GM23338 (cell line): ENCODE results near the gene MED9. TPM values are rescaled to one million over a fixed set of nuclear protein-coding genes. Genes with fewer than 3 reads are reported as not detected.

ENCODE experiments used
- ATAC-seq: fragments of 200-7000 bp; cut with Tn5 transposase; 3 replicates; pipeline ENCODE4 v1.9.1; 2020
- DNase-seq: peaks from one replicate; pipeline ENCODE4 v3.0.0-alpha.2; 2015; ENCODE audit warnings: low spot score
- H2AFZ ChIP-seq: fragments of 200-600 bp; sonication (generic); 2 replicates; pipeline ENCODE4 v1.8.0; 2016; ENCODE audit warnings: antibody characterized with exemption, mild to moderate bottlenecking, moderate library complexity
- H3F3A ChIP-seq: fragments of 200-600 bp; sonication (generic); replicated peaks from 2 replicates; pipeline ENCODE4 v1.8.0; 2017; ENCODE audit warnings: antibody characterized with exemption, mixed run types, low read depth
- H3K27ac ChIP-seq: fragments of 200-600 bp; sonication (generic); 2 replicates; pipeline ENCODE4 v1.6.1; 2016; ENCODE audit warnings: low read depth
- H3K27me3 ChIP-seq: fragments of 200-600 bp; sonication (generic); 2 replicates; pipeline ENCODE4 v1.8.0; 2016; ENCODE audit warnings: mild to moderate bottlenecking, mixed run types, moderate library complexity; ENCODE audit not compliant: insufficient read depth
- H3K36me3 ChIP-seq: fragments of 200-600 bp; sonication (generic); 2 replicates; pipeline ENCODE4 v1.8.0; 2016; ENCODE audit warnings: mild to moderate bottlenecking; ENCODE audit not compliant: insufficient read depth
- H3K4me1 ChIP-seq: fragments of 200-600 bp; sonication (generic); 2 replicates; pipeline ENCODE4 v1.8.0; 2016; ENCODE audit warnings: mild to moderate bottlenecking, moderate library complexity; ENCODE audit not compliant: insufficient read depth
- H3K4me2 ChIP-seq: fragments of 200-600 bp; sonication (generic); 2 replicates; pipeline ENCODE4 v1.7.1; 2017; ENCODE audit warnings: mixed run types
- H3K4me3 ChIP-seq: fragments of 200-600 bp; sonication (generic); 2 replicates; pipeline ENCODE4 v1.6.1; 2016; ENCODE audit warnings: mixed run types
- H3K79me2 ChIP-seq: fragments of 200-600 bp; sonication (generic); replicated peaks from 2 replicates; pipeline ENCODE4 v1.8.0; 2017; ENCODE audit warnings: mild to moderate bottlenecking; ENCODE audit not compliant: insufficient read depth
- H3K9me2 ChIP-seq: fragments of 200-600 bp; sonication (generic); 2 replicates; pipeline ENCODE4 v1.8.0; 2017; ENCODE audit not compliant: insufficient read depth
- H4K20me1 ChIP-seq: fragments of 200-600 bp; sonication (generic); replicated peaks from 2 replicates; pipeline ENCODE4 v1.8.0; 2017; ENCODE audit warnings: mild to moderate bottlenecking; ENCODE audit not compliant: insufficient read depth
- H3K27ac Mint-ChIP-seq: 2 replicates; pipeline ENCODE4 v1.8.0; 2020; ENCODE audit warnings: inconsistent platforms, mild to moderate bottlenecking, moderate library complexity, mixed read lengths
- H3K27me3 Mint-ChIP-seq: 3 replicates; pipeline ENCODE4 v1.8.0; 2022; ENCODE audit warnings: low read depth, mild to moderate bottlenecking, moderate library complexity, mixed read lengths, inconsistent platforms; ENCODE audit not compliant: insufficient read depth, poor library complexity
- H3K36me3 Mint-ChIP-seq: 3 replicates; pipeline ENCODE4 v1.8.0; 2021; ENCODE audit warnings: low read depth, mild to moderate bottlenecking, inconsistent platforms, moderate library complexity, mixed read lengths
- H3K4me1 Mint-ChIP-seq: 3 replicates; pipeline ENCODE4 v1.8.0; 2020; ENCODE audit warnings: mild to moderate bottlenecking, inconsistent platforms, mixed read lengths
- H3K4me3 Mint-ChIP-seq: 3 replicates; pipeline ENCODE4 v1.8.0; 2021; ENCODE audit warnings: moderate library complexity, mild to moderate bottlenecking, inconsistent platforms, mixed read lengths
- H3K9me3 Mint-ChIP-seq: 3 replicates; pipeline ENCODE4 v1.8.0; 2020; ENCODE audit warnings: moderate library complexity, mild to moderate bottlenecking, inconsistent platforms, mixed read lengths
- EZH2 ChIP-seq: fragments of 200-600 bp; sonication (generic); IDR thresholded peaks from one replicate; pipeline ENCODE4 v1.8.0; 2017; ENCODE audit warnings: antibody characterized with exemption, mild to moderate bottlenecking, low read depth; ENCODE audit not compliant: unreplicated experiment
- EZH2phosphoT487 ChIP-seq: fragments of 200-600 bp; sonication (generic); IDR thresholded peaks from one replicate; pipeline ENCODE4 v1.8.1; 2018; ENCODE audit warnings: antibody characterized with exemption; ENCODE audit not compliant: unreplicated experiment
- JUNB ChIP-seq: IDR thresholded peaks from one replicate; pipeline ENCODE4 v1.6.1; 2016; ENCODE audit warnings: antibody characterized with exemption; ENCODE audit not compliant: unreplicated experiment
- NANOG ChIP-seq: IDR thresholded peaks from 2 replicates; pipeline ENCODE4 v1.6.1; 2016; ENCODE audit warnings: antibody characterized with exemption, borderline replicate concordance
- POLR2AphosphoS5 ChIP-seq: IDR thresholded peaks from 2 replicates; pipeline ENCODE4 v1.6.1; 2016; ENCODE audit warnings: antibody characterized with exemption, low read depth
- STAT1 ChIP-seq: IDR thresholded peaks from one replicate; pipeline ENCODE4 v1.6.1; 2016; ENCODE audit warnings: antibody characterized with exemption; ENCODE audit not compliant: unreplicated experiment
- ZNF114 ChIP-seq: fragments of 250-450 bp; sonication (Bioruptor Pico); IDR thresholded peaks from 2 replicates; pipeline ENCODE4 v1.5.0; 2020; ENCODE audit warnings: mild to moderate bottlenecking, moderate library complexity
- ZNF331 ChIP-seq: fragments of 250-450 bp; sonication (Bioruptor Pico); IDR thresholded peaks from 2 replicates; pipeline ENCODE4 v1.5.0; 2020; ENCODE audit warnings: low read depth, mild to moderate bottlenecking, moderate library complexity
- polyA plus RNA-seq: library from polyadenylated mRNA; unstranded; fragments of >200 nt; fragmentation: Nextera tagmentation; extraction: Ambion mirVana; gene quantifications from 2 replicates; pipeline ENCODE4 v1.2.1, GENCODE V29; 2016
- total RNA-seq: library from RNA; depleted of rRNA; stranded (reverse); fragments of >200 nt; shearing (Covaris generic); gene quantifications from 2 replicates; pipeline ENCODE4 v1.2.3, GENCODE V29; 2014
- TF ChIP-seq, protein P1 (sequence below): IDR thresholded peaks from one replicate; pipeline ENCODE4 v1.6.1; 2018; ENCODE audit warnings: antibody characterized with exemption; ENCODE audit not compliant: unreplicated experiment
- TF ChIP-seq, protein P2 (sequence below), 2 experiments: fragments of 200-600 bp in 1 of 2; sonication (generic) in 1 of 2; conservative IDR thresholded peaks; 2 replicates each; pipeline versions ENCODE4 v1.5.1 to v1.6.1; 2016 to 2017; ENCODE audit warnings: antibody characterized with exemption in 2 of 2, low read depth in 2 of 2, mild to moderate bottlenecking in 2 of 2, moderate library complexity in 1 of 2
- TF ChIP-seq, protein P3 (sequence below): fragments of 250-450 bp; sonication (Bioruptor Pico); IDR thresholded peaks from 2 replicates; pipeline ENCODE4 v1.5.0; 2020; ENCODE audit warnings: mild to moderate bottlenecking, moderate library complexity
- TF ChIP-seq, protein P4 (sequence below): IDR thresholded peaks from 2 replicates; pipeline ENCODE4 v1.6.1; 2016; ENCODE audit warnings: antibody characterized with exemption

MED9 gene
- total and polyA plus RNA-seq, 2 experiments from 2014 or later, result 17.3 to 19.9 TPM

DNA sequence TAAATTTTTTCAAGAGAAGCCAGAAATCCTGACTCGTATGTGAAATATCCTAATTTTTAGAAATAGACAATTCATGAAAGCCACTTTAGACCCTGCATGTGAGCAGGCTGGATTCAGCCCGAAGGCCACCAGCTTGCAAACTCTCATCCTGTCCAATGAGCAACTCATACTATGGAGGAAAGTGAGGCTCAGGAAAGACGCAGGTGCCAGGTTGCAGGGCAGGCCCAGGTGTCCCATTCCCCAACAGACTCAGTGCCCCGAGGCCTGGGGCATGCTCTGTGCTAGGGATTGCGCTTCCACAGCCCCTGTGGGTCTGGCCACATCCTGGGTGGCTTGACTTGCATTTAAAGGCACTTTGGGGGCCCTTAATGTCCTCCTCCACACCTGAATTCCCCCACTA, 36.1 kb downstream of the MED9 start:
- TF ChIP-seq POLR2AphosphoS5, result no peak
- no peak for TF ChIP-seq EZH2phosphoT487
- TF ChIP-seq STAT1, result no peak
- no peak for TF ChIP-seq JUNB
- no peak for TF ChIP-seq ZNF331 (CRISPR knock-in tag)
- TF ChIP-seq, protein P1, sequence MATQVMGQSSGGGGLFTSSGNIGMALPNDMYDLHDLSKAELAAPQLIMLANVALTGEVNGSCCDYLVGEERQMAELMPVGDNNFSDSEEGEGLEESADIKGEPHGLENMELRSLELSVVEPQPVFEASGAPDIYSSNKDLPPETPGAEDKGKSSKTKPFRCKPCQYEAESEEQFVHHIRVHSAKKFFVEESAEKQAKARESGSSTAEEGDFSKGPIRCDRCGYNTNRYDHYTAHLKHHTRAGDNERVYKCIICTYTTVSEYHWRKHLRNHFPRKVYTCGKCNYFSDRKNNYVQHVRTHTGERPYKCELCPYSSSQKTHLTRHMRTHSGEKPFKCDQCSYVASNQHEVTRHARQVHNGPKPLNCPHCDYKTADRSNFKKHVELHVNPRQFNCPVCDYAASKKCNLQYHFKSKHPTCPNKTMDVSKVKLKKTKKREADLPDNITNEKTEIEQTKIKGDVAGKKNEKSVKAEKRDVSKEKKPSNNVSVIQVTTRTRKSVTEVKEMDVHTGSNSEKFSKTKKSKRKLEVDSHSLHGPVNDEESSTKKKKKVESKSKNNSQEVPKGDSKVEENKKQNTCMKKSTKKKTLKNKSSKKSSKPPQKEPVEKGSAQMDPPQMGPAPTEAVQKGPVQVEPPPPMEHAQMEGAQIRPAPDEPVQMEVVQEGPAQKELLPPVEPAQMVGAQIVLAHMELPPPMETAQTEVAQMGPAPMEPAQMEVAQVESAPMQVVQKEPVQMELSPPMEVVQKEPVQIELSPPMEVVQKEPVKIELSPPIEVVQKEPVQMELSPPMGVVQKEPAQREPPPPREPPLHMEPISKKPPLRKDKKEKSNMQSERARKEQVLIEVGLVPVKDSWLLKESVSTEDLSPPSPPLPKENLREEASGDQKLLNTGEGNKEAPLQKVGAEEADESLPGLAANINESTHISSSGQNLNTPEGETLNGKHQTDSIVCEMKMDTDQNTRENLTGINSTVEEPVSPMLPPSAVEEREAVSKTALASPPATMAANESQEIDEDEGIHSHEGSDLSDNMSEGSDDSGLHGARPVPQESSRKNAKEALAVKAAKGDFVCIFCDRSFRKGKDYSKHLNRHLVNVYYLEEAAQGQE, result no peak
- TF ChIP-seq, protein P2, sequence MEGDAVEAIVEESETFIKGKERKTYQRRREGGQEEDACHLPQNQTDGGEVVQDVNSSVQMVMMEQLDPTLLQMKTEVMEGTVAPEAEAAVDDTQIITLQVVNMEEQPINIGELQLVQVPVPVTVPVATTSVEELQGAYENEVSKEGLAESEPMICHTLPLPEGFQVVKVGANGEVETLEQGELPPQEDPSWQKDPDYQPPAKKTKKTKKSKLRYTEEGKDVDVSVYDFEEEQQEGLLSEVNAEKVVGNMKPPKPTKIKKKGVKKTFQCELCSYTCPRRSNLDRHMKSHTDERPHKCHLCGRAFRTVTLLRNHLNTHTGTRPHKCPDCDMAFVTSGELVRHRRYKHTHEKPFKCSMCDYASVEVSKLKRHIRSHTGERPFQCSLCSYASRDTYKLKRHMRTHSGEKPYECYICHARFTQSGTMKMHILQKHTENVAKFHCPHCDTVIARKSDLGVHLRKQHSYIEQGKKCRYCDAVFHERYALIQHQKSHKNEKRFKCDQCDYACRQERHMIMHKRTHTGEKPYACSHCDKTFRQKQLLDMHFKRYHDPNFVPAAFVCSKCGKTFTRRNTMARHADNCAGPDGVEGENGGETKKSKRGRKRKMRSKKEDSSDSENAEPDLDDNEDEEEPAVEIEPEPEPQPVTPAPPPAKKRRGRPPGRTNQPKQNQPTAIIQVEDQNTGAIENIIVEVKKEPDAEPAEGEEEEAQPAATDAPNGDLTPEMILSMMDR (conservative IDR thresholded peaks at IDR 0.05; ENCODE audit: low read depth in 2 of 2), result no peak
- no peak for TF ChIP-seq NANOG
- TF ChIP-seq, protein P3, sequence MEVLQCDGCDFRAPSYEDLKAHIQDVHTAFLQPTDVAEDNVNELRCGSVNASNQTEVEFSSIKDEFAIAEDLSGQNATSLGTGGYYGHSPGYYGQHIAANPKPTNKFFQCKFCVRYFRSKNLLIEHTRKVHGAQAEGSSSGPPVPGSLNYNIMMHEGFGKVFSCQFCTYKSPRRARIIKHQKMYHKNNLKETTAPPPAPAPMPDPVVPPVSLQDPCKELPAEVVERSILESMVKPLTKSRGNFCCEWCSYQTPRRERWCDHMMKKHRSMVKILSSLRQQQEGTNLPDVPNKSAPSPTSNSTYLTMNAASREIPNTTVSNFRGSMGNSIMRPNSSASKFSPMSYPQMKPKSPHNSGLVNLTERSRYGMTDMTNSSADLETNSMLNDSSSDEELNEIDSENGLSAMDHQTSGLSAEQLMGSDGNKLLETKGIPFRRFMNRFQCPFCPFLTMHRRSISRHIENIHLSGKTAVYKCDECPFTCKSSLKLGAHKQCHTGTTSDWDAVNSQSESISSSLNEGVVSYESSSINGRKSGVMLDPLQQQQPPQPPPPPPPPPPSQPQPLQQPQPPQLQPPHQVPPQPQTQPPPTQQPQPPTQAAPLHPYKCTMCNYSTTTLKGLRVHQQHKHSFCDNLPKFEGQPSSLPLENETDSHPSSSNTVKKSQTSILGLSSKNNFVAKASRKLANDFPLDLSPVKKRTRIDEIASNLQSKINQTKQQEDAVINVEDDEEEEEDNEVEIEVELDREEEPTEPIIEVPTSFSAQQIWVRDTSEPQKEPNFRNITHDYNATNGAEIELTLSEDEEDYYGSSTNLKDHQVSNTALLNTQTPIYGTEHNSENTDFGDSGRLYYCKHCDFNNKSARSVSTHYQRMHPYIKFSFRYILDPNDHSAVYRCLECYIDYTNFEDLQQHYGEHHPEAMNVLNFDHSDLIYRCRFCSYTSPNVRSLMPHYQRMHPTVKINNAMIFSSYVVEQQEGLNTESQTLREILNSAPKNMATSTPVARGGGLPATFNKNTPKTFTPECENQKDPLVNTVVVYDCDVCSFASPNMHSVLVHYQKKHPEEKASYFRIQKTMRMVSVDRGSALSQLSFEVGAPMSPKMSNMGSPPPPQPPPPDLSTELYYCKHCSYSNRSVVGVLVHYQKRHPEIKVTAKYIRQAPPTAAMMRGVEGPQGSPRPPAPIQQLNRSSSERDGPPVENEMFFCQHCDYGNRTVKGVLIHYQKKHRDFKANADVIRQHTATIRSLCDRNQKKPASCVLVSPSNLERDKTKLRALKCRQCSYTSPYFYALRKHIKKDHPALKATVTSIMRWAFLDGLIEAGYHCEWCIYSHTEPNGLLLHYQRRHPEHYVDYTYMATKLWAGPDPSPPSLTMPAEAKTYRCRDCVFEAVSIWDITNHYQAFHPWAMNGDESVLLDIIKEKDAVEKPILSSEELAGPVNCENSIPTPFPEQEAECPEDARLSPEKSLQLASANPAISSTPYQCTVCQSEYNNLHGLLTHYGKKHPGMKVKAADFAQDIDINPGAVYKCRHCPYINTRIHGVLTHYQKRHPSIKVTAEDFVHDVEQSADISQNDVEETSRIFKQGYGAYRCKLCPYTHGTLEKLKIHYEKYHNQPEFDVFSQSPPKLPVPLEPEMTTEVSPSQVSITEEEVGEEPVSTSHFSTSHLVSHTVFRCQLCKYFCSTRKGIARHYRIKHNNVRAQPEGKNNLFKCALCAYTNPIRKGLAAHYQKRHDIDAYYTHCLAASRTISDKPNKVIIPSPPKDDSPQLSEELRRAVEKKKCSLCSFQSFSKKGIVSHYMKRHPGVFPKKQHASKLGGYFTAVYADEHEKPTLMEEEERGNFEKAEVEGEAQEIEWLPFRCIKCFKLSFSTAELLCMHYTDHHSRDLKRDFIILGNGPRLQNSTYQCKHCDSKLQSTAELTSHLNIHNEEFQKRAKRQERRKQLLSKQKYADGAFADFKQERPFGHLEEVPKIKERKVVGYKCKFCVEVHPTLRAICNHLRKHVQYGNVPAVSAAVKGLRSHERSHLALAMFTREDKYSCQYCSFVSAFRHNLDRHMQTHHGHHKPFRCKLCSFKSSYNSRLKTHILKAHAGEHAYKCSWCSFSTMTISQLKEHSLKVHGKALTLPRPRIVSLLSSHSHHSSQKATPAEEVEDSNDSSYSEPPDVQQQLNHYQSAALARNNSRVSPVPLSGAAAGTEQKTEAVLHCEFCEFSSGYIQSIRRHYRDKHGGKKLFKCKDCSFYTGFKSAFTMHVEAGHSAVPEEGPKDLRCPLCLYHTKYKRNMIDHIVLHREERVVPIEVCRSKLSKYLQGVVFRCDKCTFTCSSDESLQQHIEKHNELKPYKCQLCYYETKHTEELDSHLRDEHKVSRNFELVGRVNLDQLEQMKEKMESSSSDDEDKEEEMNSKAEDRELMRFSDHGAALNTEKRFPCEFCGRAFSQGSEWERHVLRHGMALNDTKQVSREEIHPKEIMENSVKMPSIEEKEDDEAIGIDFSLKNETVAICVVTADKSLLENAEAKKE (CRISPR knock-in tag), result no peak
- TF ChIP-seq EZH2, result no peak
- TF ChIP-seq, protein P4, sequence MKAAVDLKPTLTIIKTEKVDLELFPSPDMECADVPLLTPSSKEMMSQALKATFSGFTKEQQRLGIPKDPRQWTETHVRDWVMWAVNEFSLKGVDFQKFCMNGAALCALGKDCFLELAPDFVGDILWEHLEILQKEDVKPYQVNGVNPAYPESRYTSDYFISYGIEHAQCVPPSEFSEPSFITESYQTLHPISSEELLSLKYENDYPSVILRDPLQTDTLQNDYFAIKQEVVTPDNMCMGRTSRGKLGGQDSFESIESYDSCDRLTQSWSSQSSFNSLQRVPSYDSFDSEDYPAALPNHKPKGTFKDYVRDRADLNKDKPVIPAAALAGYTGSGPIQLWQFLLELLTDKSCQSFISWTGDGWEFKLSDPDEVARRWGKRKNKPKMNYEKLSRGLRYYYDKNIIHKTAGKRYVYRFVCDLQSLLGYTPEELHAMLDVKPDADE, result no peak
- no peak for TF ChIP-seq ZNF114 (CRISPR knock-in tag)
- ATAC-seq, result no peak

More for the DNA sequence above, 36.1 kb downstream of the MED9 start:
- Histone ChIP-seq H3F3A (0 out of 2 replicates have a peak, but pooled peaks cover 3% of the 10 kb centered on the region), H3K9me2 (no peaks in the 10 kb centered on the region), H2AFZ (no peak overlapping the region), H3K36me3 (no peaks in the 10 kb centered on the region), H3K4me3 (no peak overlapping the region), H3K4me1 (peaks cover 8% of the 10 kb centered on the region; the same call in 1 of the 2 replicates), H3K27me3 (no peaks in the 10 kb centered on the region), H3K4me2 (no peak overlapping the region), H3K79me2 (no peaks in the 10 kb centered on the region), H3K27ac (no peak overlapping the region), H4K20me1 (no peaks in the 10 kb centered on the region)
- Mint-ChIP-seq H3K27ac (no peak overlapping the region), H3K9me3 (no peaks in the 10 kb centered on the region), H3K4me3 (no peak overlapping the region), H3K4me1 (peaks cover 26% of the 10 kb centered on the region), H3K27me3 (peaks cover 18% of the 10 kb centered on the region), H3K36me3 (no peaks in the 10 kb centered on the region; the same call in 2 of the 3 replicates)
- DNase-seq, result no peak
